ENCODE results near the gene LRFN2. TPM values are rescaled to one million over a fixed set of nuclear protein-coding genes. Genes with fewer than 3 reads are reported as not detected.

LRFN2 gene
- polyA plus RNA-seq, 1 of the 3 experiments (the other 2 are of a cell fraction), result 0.02 TPM

DNA sequence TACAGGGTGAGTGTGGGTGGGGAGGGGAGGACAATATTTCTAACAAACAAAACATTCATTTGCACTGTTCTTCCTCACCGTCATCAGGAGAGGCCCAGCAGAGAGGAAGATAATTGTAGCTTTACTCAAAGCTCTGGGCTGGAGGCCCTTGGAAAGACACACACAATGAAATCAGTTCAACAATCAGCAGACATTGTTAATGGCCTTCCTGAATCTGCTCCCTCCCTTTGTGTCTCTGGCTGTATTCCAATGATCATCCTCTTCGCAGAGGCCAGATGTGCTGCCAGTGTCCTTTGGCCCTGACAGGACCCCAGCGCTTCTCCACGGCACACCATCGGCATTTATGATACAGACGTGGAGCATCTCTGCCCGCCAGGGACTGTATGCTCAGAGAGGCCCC, 44.6 kb upstream of the LRFN2 start (continued):
- TF ChIP-seq, protein P1, sequence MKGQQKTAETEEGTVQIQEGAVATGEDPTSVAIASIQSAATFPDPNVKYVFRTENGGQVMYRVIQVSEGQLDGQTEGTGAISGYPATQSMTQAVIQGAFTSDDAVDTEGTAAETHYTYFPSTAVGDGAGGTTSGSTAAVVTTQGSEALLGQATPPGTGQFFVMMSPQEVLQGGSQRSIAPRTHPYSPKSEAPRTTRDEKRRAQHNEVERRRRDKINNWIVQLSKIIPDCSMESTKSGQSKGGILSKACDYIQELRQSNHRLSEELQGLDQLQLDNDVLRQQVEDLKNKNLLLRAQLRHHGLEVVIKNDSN (IDR thresholded peaks at IDR 0.05; ENCODE audit: borderline replicate concordance, low read depth), result no peak
- TF ChIP-seq NFIC (IDR thresholded peaks at IDR 0.05; ENCODE audit: borderline replicate concordance), result peak; percentile 25; the same call in 1 of the 2 replicates
- TF ChIP-seq, protein P2, sequence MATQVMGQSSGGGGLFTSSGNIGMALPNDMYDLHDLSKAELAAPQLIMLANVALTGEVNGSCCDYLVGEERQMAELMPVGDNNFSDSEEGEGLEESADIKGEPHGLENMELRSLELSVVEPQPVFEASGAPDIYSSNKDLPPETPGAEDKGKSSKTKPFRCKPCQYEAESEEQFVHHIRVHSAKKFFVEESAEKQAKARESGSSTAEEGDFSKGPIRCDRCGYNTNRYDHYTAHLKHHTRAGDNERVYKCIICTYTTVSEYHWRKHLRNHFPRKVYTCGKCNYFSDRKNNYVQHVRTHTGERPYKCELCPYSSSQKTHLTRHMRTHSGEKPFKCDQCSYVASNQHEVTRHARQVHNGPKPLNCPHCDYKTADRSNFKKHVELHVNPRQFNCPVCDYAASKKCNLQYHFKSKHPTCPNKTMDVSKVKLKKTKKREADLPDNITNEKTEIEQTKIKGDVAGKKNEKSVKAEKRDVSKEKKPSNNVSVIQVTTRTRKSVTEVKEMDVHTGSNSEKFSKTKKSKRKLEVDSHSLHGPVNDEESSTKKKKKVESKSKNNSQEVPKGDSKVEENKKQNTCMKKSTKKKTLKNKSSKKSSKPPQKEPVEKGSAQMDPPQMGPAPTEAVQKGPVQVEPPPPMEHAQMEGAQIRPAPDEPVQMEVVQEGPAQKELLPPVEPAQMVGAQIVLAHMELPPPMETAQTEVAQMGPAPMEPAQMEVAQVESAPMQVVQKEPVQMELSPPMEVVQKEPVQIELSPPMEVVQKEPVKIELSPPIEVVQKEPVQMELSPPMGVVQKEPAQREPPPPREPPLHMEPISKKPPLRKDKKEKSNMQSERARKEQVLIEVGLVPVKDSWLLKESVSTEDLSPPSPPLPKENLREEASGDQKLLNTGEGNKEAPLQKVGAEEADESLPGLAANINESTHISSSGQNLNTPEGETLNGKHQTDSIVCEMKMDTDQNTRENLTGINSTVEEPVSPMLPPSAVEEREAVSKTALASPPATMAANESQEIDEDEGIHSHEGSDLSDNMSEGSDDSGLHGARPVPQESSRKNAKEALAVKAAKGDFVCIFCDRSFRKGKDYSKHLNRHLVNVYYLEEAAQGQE (IDR thresholded peaks at IDR 0.05; ENCODE audit: low read depth, low read length), result no peak
- TF ChIP-seq RCOR1 (IDR thresholded peaks at IDR 0.05; ENCODE audit: low read length), result peak; percentile 82
- TF ChIP-seq, protein P3, sequence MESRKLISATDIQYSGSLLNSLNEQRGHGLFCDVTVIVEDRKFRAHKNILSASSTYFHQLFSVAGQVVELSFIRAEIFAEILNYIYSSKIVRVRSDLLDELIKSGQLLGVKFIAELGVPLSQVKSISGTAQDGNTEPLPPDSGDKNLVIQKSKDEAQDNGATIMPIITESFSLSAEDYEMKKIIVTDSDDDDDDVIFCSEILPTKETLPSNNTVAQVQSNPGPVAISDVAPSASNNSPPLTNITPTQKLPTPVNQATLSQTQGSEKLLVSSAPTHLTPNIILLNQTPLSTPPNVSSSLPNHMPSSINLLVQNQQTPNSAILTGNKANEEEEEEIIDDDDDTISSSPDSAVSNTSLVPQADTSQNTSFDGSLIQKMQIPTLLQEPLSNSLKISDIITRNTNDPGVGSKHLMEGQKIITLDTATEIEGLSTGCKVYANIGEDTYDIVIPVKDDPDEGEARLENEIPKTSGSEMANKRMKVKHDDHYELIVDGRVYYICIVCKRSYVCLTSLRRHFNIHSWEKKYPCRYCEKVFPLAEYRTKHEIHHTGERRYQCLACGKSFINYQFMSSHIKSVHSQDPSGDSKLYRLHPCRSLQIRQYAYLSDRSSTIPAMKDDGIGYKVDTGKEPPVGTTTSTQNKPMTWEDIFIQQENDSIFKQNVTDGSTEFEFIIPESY (IDR thresholded peaks at IDR 0.05; ENCODE audit: borderline replicate concordance, low read depth), result no peak
- TF ChIP-seq, protein P4, sequence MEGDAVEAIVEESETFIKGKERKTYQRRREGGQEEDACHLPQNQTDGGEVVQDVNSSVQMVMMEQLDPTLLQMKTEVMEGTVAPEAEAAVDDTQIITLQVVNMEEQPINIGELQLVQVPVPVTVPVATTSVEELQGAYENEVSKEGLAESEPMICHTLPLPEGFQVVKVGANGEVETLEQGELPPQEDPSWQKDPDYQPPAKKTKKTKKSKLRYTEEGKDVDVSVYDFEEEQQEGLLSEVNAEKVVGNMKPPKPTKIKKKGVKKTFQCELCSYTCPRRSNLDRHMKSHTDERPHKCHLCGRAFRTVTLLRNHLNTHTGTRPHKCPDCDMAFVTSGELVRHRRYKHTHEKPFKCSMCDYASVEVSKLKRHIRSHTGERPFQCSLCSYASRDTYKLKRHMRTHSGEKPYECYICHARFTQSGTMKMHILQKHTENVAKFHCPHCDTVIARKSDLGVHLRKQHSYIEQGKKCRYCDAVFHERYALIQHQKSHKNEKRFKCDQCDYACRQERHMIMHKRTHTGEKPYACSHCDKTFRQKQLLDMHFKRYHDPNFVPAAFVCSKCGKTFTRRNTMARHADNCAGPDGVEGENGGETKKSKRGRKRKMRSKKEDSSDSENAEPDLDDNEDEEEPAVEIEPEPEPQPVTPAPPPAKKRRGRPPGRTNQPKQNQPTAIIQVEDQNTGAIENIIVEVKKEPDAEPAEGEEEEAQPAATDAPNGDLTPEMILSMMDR (IDR thresholded peaks at IDR 0.05), result no peak
- TF ChIP-seq FOSL2 (IDR thresholded peaks at IDR 0.05; ENCODE audit: borderline replicate concordance, low read depth), result no peak
- no peak for TF ChIP-seq GABPA (IDR thresholded peaks at IDR 0.05; ENCODE audit: low read depth)
- TF ChIP-seq, protein P5, sequence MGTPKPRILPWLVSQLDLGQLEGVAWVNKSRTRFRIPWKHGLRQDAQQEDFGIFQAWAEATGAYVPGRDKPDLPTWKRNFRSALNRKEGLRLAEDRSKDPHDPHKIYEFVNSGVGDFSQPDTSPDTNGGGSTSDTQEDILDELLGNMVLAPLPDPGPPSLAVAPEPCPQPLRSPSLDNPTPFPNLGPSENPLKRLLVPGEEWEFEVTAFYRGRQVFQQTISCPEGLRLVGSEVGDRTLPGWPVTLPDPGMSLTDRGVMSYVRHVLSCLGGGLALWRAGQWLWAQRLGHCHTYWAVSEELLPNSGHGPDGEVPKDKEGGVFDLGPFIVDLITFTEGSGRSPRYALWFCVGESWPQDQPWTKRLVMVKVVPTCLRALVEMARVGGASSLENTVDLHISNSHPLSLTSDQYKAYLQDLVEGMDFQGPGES (IDR thresholded peaks at IDR 0.05; ENCODE audit: low read depth, low read length), result no peak
- no peak; the same call in 1 of the 2 replicates for TF ChIP-seq SMC3 (IDR thresholded peaks at IDR 0.05; ENCODE audit: low read depth, low read length)
- no peak for TF ChIP-seq NRF1 (IDR thresholded peaks at IDR 0.05; ENCODE audit: low read depth, low read length)
- TF ChIP-seq TAF1 (IDR thresholded peaks at IDR 0.05; ENCODE audit: borderline replicate concordance, low read depth, low read length), result no peak
